ENCODE measurements around the gene SAMD4B. TPM values are rescaled to one million over a fixed set of nuclear protein-coding genes. Genes with fewer than 3 reads are reported as not detected.

SAMD4B gene
- total and polyA plus RNA-seq, 2 of the 8 experiments (the other 6 are each of a cell fraction or from before 2014, with no cell fraction given) = 137 to 158 TPM

- H4K20me1 ChIP-seq (replicated peaks in 1 of 2; ENCODE audit: control insufficient read depth in 1 of 2, insufficient read depth in 2 of 2, low read length in 2 of 2) = peaks cover 0 to 3% of the 10 kb centered on the region in 2 experiments
- no peak overlapping the region for H3K14ac ChIP-seq (ENCODE audit: insufficient read length)
- H3K4me2 ChIP-seq (ENCODE audit: insufficient read depth in 1 of 2, low read depth in 2 of 2, low read length in 2 of 2) = no peak overlapping the region
- no peak overlapping the region for H3K23ac ChIP-seq (ENCODE audit: insufficient read length)
- H4K8ac ChIP-seq (ENCODE audit: extremely low read depth, insufficient read depth, low read length) = no peak overlapping the region
- no peak overlapping the region for H3K4me3 ChIP-seq (ENCODE audit: extremely low read depth in 1 of 4, insufficient read depth in 2 of 4, low read depth in 3 of 4, low read length in 4 of 4)
- no peak overlapping the region for H2AFZ ChIP-seq (ENCODE audit: low read length)
- CTCF ChIA-PET (ENCODE audit: partially characterized antibody) = interaction anchor here (0.5 to 1.3 kb wide), 2 partner anchors 81 to 179 kb away, joined by 3 read pairs; no protein-coding TSS in a partner anchor
- no peak for TF ChIP-seq CHD2 (IDR thresholded peaks at IDR 0.05; ENCODE audit: low read length)
- TF ChIP-seq CHD1 (IDR thresholded peaks at IDR 0.05; ENCODE audit: low read depth, low read length) = no peak
- TF ChIP-seq TEAD4 (IDR thresholded peaks at IDR 0.05; ENCODE audit: low read depth, low read length) = no peak
- no peak for TF ChIP-seq EGR1 (IDR thresholded peaks at IDR 0.05; ENCODE audit: borderline replicate concordance, low read depth, low read length)
- POLR2A ChIA-PET (ENCODE audit: partially characterized antibody) = interaction anchor here (1.1 kb wide), 1 partner anchor 10 kb away, joined by 6 read pairs; no protein-coding TSS in a partner anchor
- no peaks in the 10 kb centered on the region for H3K9me3 ChIP-seq (ENCODE audit: insufficient read depth in 2 of 2, low read depth in 1 of 2, low read length in 1 of 2)
- H2BK5ac ChIP-seq (ENCODE audit: low read depth, low read length) = no peak overlapping the region
- no peak overlapping the region for H2BK12ac ChIP-seq (ENCODE audit: low read depth, low read length)
- H3K4ac ChIP-seq (replicated peaks; ENCODE audit: insufficient read length, low read depth, low read length) = no peak overlapping the region
- no peaks in the 10 kb centered on the region; a peak in 1 of 7 replicates for H3K27me3 ChIP-seq (replicated peaks in 1 of 4; ENCODE audit: control insufficient read depth in 3 of 4, extremely low read depth in 1 of 4, insufficient read depth in 3 of 4, low read length in 3 of 4)
- DNase-seq (ENCODE audit: low read depth in 1 of 2, low spot score in 2 of 2) (no peak), FAIRE-seq (no peak)
- peaks cover 0 to 2% (median 0%) of the 10 kb centered on the region in 4 experiments; a peak in 1 of 7 replicates for H3K4me1 ChIP-seq (replicated peaks in 1 of 4; ENCODE audit: control insufficient read depth in 3 of 4, insufficient read depth in 4 of 4, low read length in 3 of 4)
- H3K36me3 ChIP-seq (ENCODE audit: control insufficient read depth in 2 of 4, insufficient read depth in 4 of 4, low read length in 3 of 4) = no peaks in the 10 kb centered on the region
- WGBS, 2 experiments (ENCODE audit: extremely low coverage in 1 of 2, insufficient coverage in 1 of 2, insufficient read length in 1 of 2, insufficient replicate concordance in 2 of 2, low coverage in 1 of 2, low lambda C conversion rate in 2 of 2, missing lambda C conversion rate in 1 of 2) = 71% methylated on average over 4 of the region's 4 CpGs; no CpG with 5 or more reads in 1 of the 2 experiments
- H2BK15ac ChIP-seq (ENCODE audit: low read length) = no peak overlapping the region
- no peak overlapping the region for H2BK20ac ChIP-seq (ENCODE audit: low read length)
- no peak overlapping the region for H3K18ac ChIP-seq (ENCODE audit: extremely low read depth, low read length)
- H3K56ac ChIP-seq (replicated peaks; ENCODE audit: insufficient read length, low read depth, low read length) = no peak overlapping the region
- H3K27ac ChIP-seq (ENCODE audit: low read depth, low read length) = no peak overlapping the region
- H2BK120ac ChIP-seq (replicated peaks; ENCODE audit: low read depth, low read length) = no peak overlapping the region
- no peaks in the 10 kb centered on the region for H3K79me2 ChIP-seq (ENCODE audit: control insufficient read depth in 1 of 2, insufficient read depth in 2 of 2, low read length in 2 of 2)
- H3K23me2 ChIP-seq (ENCODE audit: low read depth, low read length) = peaks cover 2% of the 10 kb centered on the region; the same call in 1 of the 2 replicates
- H3K79me1 ChIP-seq (ENCODE audit: low read depth, low read length) = no peaks in the 10 kb centered on the region
- H3K9ac ChIP-seq (replicated peaks in 1 of 4; ENCODE audit: extremely low read depth in 1 of 4, low read depth in 3 of 4, low read length in 3 of 4) = no peak overlapping the region
- H2AK5ac ChIP-seq (ENCODE audit: low read depth, low read length) = no peak overlapping the region
- no peak overlapping the region for H4K5ac ChIP-seq (ENCODE audit: insufficient read length, low read depth, low read length)
- no peak overlapping the region for H4K91ac ChIP-seq (replicated peaks; ENCODE audit: insufficient read length, low read length)
Measured at GRCh38 chr19:39293394-39293793, 48.8 kb upstream of the SAMD4B start.

All from H1 (cell line).